Ishikawa (cell line): ENCODE measurements around the gene GDF15.
A peak's percentile ranks its signal among the peaks of the same experiment; 100 is the strongest.

Source experiments
- CEBPB ChIP-seq: IDR thresholded peaks from 2 replicates; pipeline ENCODE4 v1.6.1; 2012
- CREB1 ChIP-seq: IDR thresholded peaks from 2 replicates; pipeline ENCODE4 v1.6.1; 2012; ENCODE audit warnings: low read depth
- EGR1 ChIP-seq: IDR thresholded peaks from 2 replicates; pipeline ENCODE4 v1.6.1; 2012
- EP300 ChIP-seq: IDR thresholded peaks from 2 replicates; pipeline ENCODE4 v1.6.1; 2012; ENCODE audit warnings: borderline replicate concordance
- FOXM1 ChIP-seq: IDR thresholded peaks from 2 replicates; pipeline ENCODE4 v1.6.1; 2012; ENCODE audit warnings: low read depth, borderline replicate concordance
- NFIC ChIP-seq: IDR thresholded peaks from 2 replicates; pipeline ENCODE4 v1.6.1; 2012
- RAD21 ChIP-seq: IDR thresholded peaks from 2 replicates; pipeline ENCODE4 v1.6.1; 2012; ENCODE audit warnings: low read depth
- TAF1 ChIP-seq: IDR thresholded peaks from 2 replicates; pipeline ENCODE4 v1.6.1; 2012; ENCODE audit warnings: low read depth, mild to moderate bottlenecking
- TCF12 ChIP-seq: IDR thresholded peaks from 2 replicates; pipeline ENCODE4 v1.6.1; 2012; ENCODE audit warnings: low read depth
- TEAD4 ChIP-seq: IDR thresholded peaks from 2 replicates; pipeline ENCODE4 v1.6.1; 2012
- YY1 ChIP-seq: IDR thresholded peaks from 2 replicates; pipeline ENCODE4 v1.6.1; 2012; ENCODE audit warnings: low read depth
- ZBTB7A ChIP-seq: IDR thresholded peaks from 2 replicates; pipeline ENCODE4 v1.6.1; 2012; ENCODE audit warnings: low read depth
- TF ChIP-seq, protein P1 (sequence below): IDR thresholded peaks from 2 replicates; pipeline ENCODE4 v1.6.1; 2012
- TF ChIP-seq, protein P2 (sequence below): IDR thresholded peaks from 2 replicates; pipeline ENCODE4 v1.6.1; 2012; ENCODE audit warnings: low read depth, mild to moderate bottlenecking
- TF ChIP-seq, protein P3 (sequence below): IDR thresholded peaks from 2 replicates; pipeline ENCODE4 v1.6.1; 2012

Gene GDF15

GRCh38 chr19:18392926-18393325 is 7.0 kb downstream of the GDF15 start:
- TF ChIP-seq ZBTB7A (no peak), CREB1 (no peak)
- TF ChIP-seq, protein P1, sequence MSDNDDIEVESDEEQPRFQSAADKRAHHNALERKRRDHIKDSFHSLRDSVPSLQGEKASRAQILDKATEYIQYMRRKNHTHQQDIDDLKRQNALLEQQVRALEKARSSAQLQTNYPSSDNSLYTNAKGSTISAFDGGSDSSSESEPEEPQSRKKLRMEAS = no peak
- TF ChIP-seq, protein P2, sequence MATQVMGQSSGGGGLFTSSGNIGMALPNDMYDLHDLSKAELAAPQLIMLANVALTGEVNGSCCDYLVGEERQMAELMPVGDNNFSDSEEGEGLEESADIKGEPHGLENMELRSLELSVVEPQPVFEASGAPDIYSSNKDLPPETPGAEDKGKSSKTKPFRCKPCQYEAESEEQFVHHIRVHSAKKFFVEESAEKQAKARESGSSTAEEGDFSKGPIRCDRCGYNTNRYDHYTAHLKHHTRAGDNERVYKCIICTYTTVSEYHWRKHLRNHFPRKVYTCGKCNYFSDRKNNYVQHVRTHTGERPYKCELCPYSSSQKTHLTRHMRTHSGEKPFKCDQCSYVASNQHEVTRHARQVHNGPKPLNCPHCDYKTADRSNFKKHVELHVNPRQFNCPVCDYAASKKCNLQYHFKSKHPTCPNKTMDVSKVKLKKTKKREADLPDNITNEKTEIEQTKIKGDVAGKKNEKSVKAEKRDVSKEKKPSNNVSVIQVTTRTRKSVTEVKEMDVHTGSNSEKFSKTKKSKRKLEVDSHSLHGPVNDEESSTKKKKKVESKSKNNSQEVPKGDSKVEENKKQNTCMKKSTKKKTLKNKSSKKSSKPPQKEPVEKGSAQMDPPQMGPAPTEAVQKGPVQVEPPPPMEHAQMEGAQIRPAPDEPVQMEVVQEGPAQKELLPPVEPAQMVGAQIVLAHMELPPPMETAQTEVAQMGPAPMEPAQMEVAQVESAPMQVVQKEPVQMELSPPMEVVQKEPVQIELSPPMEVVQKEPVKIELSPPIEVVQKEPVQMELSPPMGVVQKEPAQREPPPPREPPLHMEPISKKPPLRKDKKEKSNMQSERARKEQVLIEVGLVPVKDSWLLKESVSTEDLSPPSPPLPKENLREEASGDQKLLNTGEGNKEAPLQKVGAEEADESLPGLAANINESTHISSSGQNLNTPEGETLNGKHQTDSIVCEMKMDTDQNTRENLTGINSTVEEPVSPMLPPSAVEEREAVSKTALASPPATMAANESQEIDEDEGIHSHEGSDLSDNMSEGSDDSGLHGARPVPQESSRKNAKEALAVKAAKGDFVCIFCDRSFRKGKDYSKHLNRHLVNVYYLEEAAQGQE = no peak

DNA sequence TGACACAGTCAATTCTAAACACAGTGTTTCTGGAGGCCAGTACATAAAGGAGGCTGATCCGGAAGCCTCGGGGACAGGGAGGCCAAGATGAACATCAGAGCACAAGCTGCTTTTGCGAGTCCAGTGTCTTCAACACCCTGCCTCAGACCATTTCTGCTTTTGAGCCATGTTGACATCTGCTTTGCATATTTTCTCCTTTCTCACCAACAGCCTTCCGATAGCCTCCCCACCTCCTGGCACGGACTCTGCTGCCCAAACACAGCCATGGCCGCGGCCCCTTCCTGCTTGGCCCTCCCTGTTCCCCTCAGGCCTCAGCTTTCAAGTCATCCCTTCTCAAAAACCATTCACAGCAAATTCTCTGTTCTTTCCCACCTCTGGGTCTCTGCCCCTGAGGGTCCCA is 7.9 kb downstream of the GDF15 start:
- TF ChIP-seq FOXM1 = no peak
- TF ChIP-seq EP300 = no peak
- no peak for TF ChIP-seq CREB1

GRCh38 chr19:18396471-18397241 is 10.7 kb downstream of the GDF15 start:
- TF ChIP-seq EGR1 (no peak), TAF1 (no peak), CREB1 (no peak), TEAD4 (no peak), FOXM1 (no peak), ZBTB7A (no peak), TCF12 (no peak)

DNA sequence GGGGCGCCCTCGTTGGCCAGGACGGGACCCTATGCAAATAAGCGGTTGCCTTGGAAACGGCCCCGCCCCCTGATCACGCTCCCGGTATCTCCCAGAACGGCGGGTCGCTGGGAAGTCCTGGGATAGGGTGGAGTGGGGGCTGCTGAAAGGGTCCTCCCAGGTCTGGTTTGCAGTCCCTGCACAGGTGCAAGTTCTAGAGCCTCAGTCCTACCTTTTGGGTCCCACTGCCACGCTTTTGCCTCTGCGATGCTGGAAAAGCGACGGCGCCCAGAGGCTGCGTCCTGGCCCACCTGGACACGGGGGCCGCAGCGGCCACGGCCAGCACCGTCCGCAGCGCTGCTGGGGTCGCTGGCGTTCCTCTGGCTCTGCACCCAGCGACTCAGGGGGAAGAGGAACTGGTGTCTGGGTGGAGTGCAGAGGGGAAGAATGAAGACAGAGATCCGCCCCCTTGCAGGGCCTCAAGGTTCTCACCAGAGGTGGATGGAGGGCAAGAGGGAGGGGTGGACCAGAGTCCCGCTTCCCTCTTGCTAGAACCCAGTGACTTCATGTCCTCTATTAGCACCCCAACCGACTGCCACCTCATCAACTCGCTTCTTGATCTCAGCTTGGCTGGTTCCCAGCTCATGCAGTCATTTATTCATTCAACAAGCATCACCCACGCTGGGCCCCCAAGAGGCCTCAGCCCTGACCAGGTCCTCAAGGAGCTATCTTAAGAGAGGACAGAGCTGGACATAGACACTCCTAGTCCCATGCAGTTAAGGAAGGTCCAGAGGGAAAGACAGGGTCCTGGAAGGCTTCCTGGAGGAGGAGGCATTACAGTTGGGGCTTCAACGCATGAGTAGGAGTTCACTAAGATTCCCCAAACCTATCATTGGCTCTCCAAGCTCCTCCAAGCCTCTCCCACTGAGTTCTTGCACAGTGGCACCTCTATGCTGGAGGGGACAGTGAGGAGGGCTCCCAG is 11.6 kb downstream of the GDF15 start, which contains the start of gene LRRC25:
Gene LRRC25, minus strand, starts transcription at position 381 of the 961 bp plus-strand sequence. CDS start 659 bp downstream, outside the sequence.
- TF ChIP-seq EGR1 (no peak), EP300 (no peak), TAF1 (no peak), RAD21 (no peak), TEAD4 (no peak), ZBTB7A (0 out of 2 replicates have a peak, but pooled peaks have one; percentile 67), FOXM1 (no peak)
- TF ChIP-seq, protein P3, sequence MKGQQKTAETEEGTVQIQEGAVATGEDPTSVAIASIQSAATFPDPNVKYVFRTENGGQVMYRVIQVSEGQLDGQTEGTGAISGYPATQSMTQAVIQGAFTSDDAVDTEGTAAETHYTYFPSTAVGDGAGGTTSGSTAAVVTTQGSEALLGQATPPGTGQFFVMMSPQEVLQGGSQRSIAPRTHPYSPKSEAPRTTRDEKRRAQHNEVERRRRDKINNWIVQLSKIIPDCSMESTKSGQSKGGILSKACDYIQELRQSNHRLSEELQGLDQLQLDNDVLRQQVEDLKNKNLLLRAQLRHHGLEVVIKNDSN = no peak

- peak; percentile 54; the same call in 1 of the 2 replicates for TF ChIP-seq TEAD4
- no peak for TF ChIP-seq CEBPB
- peak; percentile 66 for TF ChIP-seq NFIC
These were observed 13.1 kb downstream of the GDF15 start for GRCh38 chr19:18399008-18399407.

- TF ChIP-seq CREB1 (no peak), RAD21 (peak; percentile 13; the same call in 1 of the 2 replicates)
These were observed 15.7 kb downstream of the GDF15 start for GRCh38 chr19:18401580-18402112.

- no peak for TF ChIP-seq TCF12
- no peak for TF ChIP-seq TEAD4
- no peak for TF ChIP-seq CEBPB
- no peak for TF ChIP-seq NFIC
- no peak for TF ChIP-seq ZBTB7A
These were observed 20.8 kb downstream of the GDF15 start for GRCh38 chr19:18406749-18407148.

- no peak for TF ChIP-seq TEAD4
- TF ChIP-seq, protein P3 = peak; percentile 40; the same call in 1 of the 2 replicates
- peak; percentile 33; the same call in 1 of the 2 replicates for TF ChIP-seq YY1
- TF ChIP-seq CEBPB = no peak
- TF ChIP-seq EGR1 = no peak
- TF ChIP-seq, protein P1 = peak; percentile 84
- no peak for TF ChIP-seq TAF1
- TF ChIP-seq, protein P2 = no peak
- no peak for TF ChIP-seq FOXM1
- peak; percentile 55; the same call in 1 of the 2 replicates for TF ChIP-seq TCF12
- no peak for TF ChIP-seq ZBTB7A
- 0 out of 2 replicates have a peak, but pooled peaks have one; percentile 27 for TF ChIP-seq EP300
- TF ChIP-seq CREB1 = no peak
- peak; percentile 65 for TF ChIP-seq RAD21
- peak; percentile 44 for TF ChIP-seq NFIC
These were observed 22.1 kb downstream of the GDF15 start for GRCh38 chr19:18408053-18408476.
